GM21737 (cell line): ENCODE results near the gene SUMO2.

Experiments used
- ATAC-seq: cut with Tn5 transposase; IDR thresholded peaks from one replicate; pipeline ENCODE4 v1.9.1; 2021; ENCODE audit warnings: mild to moderate bottlenecking, moderate library complexity; ENCODE audit not compliant: unreplicated experiment

The SUMO2 gene

GRCh38 chr17:75124819-75125162 lies 58.0 kb downstream of the SUMO2 start:
- ATAC-seq: no peak

GRCh38 chr17:75124041-75124818 lies 58.5 kb downstream of the SUMO2 start:
- ATAC-seq: no peak

DNA sequence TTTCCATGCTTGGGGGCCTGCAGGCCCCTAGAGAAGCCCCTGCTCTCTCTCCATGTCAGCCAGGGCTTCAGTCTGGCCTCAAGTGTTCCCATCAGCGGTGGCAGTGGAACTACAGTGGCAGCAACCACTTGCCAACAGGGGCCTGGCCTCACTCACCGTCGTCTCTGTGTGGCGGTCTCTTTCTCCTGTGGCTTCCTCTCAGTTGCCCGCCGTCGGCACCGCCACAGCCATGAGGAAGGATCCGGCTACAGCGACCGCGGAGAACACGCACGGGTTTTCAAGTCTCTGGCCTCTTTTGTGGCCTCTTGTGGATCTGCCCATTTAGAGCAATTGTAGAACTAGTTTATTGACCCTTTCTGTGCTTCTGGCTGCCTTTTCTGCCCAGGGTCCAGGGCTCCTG lies 64.5 kb downstream of the SUMO2 start:
- ATAC-seq: no peak

DNA sequence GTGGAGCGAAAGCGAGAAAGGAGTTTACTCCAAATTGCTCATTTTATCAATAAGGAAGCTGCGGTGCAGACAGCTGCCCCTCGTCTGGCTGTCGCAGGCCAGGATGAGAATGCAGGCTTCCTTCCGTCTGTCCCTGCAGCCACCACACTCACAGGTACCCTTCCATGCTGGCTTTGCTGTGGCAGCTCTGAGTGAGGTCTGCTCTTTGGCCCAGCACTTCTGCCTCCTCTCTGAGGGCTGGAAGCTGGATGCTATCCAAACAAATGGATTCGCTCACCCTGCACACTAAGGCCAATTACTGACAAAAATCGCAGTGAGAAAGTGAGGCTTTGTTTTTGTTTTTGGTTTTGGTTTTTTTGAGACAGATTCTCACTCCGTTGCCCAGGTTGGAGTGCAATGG lies 66.0 kb downstream of the SUMO2 start:
- ATAC-seq: no peak
